Uterus (tissue), 2 donors: ENCODE results near the gene LCTL.

Experiments used
- POLR2A ChIP-seq, 2 donors: fragments of 450-650 bp; IDR thresholded peaks; one replicate each; pipeline ENCODE4 v1.6.1; 2016; ENCODE audit warnings: antibody characterized with exemption in 2 of 2, mild to moderate bottlenecking in 1 of 2, moderate library complexity in 1 of 2
- TF ChIP-seq, protein P1 (sequence below), 4 experiments: fragments of 200-600 bp in 2 of 4; fragments of 450-650 bp in 2 of 4; sonication (generic) in 2 of 4; IDR thresholded peaks; one replicate each; pipeline ENCODE4 v1.5.1; 2016 to 2019; ENCODE audit warnings: antibody characterized with exemption in 4 of 4, mild to moderate bottlenecking in 2 of 4, moderate library complexity in 1 of 4

GRCh38 chr15:66508293-66508883 is 57.4 kb downstream of the LCTL start:
- TF ChIP-seq POLR2A (IDR thresholded peaks at IDR 0.05): no peak
- TF ChIP-seq, protein P1, sequence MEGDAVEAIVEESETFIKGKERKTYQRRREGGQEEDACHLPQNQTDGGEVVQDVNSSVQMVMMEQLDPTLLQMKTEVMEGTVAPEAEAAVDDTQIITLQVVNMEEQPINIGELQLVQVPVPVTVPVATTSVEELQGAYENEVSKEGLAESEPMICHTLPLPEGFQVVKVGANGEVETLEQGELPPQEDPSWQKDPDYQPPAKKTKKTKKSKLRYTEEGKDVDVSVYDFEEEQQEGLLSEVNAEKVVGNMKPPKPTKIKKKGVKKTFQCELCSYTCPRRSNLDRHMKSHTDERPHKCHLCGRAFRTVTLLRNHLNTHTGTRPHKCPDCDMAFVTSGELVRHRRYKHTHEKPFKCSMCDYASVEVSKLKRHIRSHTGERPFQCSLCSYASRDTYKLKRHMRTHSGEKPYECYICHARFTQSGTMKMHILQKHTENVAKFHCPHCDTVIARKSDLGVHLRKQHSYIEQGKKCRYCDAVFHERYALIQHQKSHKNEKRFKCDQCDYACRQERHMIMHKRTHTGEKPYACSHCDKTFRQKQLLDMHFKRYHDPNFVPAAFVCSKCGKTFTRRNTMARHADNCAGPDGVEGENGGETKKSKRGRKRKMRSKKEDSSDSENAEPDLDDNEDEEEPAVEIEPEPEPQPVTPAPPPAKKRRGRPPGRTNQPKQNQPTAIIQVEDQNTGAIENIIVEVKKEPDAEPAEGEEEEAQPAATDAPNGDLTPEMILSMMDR (IDR thresholded peaks at IDR 0.05): no peak
